Measurements from ENCODE around the gene MTMR6.

Gene MTMR6

DNA sequence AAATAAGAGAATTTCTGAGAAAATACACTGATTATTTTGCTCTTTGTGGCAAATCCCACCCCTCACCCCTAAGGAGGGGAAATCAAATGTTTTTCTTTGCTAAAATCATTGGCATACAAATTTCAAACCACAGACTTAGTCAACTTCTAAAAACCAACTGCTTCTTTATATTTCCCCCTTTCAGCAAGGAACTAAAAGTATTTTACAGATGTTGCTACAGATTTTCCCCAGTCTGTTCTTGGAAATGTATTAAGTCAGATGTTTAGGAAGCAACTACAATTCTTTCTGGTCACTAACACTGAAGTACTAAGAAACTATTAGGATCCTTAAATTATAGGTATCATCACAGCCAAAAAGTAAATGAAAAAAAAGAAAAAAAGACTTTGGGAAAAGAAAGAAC lies 6.9 kb downstream of the MTMR6 start:
- FAIRE-seq (no peak), DNase-seq (ENCODE audit: insufficient read length, low spot score) (no peak)
- TF ChIP-seq, protein P1, sequence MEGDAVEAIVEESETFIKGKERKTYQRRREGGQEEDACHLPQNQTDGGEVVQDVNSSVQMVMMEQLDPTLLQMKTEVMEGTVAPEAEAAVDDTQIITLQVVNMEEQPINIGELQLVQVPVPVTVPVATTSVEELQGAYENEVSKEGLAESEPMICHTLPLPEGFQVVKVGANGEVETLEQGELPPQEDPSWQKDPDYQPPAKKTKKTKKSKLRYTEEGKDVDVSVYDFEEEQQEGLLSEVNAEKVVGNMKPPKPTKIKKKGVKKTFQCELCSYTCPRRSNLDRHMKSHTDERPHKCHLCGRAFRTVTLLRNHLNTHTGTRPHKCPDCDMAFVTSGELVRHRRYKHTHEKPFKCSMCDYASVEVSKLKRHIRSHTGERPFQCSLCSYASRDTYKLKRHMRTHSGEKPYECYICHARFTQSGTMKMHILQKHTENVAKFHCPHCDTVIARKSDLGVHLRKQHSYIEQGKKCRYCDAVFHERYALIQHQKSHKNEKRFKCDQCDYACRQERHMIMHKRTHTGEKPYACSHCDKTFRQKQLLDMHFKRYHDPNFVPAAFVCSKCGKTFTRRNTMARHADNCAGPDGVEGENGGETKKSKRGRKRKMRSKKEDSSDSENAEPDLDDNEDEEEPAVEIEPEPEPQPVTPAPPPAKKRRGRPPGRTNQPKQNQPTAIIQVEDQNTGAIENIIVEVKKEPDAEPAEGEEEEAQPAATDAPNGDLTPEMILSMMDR (IDR thresholded peaks at IDR 0.05; ENCODE audit: insufficient read depth, missing control alignments) = no peak

DNA sequence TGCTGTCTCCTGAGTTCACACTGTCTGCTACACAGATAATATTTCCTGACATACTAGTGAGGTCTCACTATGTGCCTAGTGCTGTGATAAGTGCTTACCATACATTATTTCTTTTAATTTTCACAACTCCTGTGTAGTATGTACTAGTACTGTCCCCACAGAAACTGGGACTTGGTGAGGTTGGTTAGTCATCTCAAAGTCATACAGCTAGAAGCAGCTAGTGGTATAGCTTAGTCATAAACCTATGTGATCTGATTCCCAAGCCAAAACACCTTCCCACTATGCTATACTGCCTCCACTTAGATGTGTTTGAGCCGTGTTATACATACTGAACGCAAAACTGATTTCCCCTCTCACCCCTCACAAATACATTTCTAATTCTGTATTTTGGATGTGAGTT lies 10.5 kb downstream of the MTMR6 start:
- FAIRE-seq (no peak), DNase-seq (ENCODE audit: insufficient read length, low spot score) (no peak)
- TF ChIP-seq, protein P1 (IDR thresholded peaks at IDR 0.05; ENCODE audit: insufficient read depth, missing control alignments) = no peak

DNA sequence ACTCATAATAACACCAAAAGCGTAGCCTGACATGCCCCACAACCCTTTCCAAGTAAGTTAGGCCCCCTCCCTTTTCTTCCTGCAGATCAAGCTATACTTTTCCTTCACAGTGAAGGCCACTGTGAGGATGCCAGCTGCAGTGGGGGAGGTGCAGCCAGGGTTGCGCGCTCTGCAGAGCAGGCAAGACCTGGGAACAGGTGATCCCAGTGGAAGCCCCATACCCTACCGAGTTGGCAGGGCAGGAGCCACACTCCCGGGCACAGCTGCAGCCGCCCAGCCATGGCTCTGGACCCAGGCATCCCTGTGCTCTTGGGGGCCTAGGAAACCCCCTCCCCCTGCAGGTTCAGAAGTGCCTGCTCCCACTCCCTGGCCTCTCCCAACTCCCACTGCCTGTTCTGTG lies 18.7 kb downstream of the MTMR6 start:
- no peak for FAIRE-seq
- no peak for DNase-seq (ENCODE audit: insufficient read length, low spot score)

DNA sequence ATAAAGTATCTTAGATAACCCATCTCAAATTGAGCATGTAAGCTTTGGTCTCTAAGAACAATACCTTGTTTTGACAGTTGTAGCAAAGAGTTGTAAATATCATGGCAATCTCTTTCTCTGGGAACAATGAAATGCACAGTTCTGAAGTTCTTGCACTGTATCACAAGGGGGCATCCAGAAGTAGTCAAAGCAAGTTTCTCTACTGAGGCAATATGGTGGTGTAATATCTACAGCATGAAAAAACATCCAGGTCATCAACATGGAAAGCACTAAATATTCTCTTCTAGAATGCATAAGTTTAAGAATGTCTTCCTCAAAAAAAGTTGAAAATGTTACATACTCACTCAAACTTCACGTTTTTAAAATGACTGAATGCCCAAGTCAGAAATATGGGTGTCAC lies 19.6 kb downstream of the MTMR6 start:
- TF ChIP-seq, protein P1 (IDR thresholded peaks at IDR 0.05; ENCODE audit: insufficient read depth, missing control alignments) = peak; percentile 20
- FAIRE-seq (no peak), DNase-seq (ENCODE audit: insufficient read length, low spot score) (no peak)

More for the DNA sequence above, 18.7 kb downstream of the MTMR6 start:
- TF ChIP-seq, protein P1 (IDR thresholded peaks at IDR 0.05; ENCODE audit: insufficient read depth, missing control alignments) = no peak

DNA sequence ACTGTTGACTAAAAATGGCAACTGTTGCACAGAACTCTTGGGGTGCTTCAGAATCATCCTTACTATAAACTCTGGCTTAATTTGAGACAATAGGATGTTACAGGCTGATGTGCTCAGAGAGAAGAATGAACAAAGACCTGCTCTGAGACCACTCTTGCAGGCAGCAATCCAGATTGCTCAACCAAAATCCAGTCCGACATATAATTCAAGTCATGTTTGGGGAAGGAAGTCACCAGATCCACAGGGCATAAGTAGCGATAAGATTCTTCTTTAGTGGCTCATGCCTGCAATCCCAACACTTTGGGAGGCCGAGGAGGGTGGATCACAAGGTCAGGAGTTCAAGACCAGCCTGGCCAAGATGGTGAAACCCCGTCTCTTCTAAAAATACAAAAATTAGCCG lies 20.6 kb downstream of the MTMR6 start:
- FAIRE-seq (no peak), DNase-seq (ENCODE audit: insufficient read length, low spot score) (no peak)
- TF ChIP-seq, protein P1 (IDR thresholded peaks at IDR 0.05; ENCODE audit: insufficient read depth, missing control alignments) = no peak

DNA sequence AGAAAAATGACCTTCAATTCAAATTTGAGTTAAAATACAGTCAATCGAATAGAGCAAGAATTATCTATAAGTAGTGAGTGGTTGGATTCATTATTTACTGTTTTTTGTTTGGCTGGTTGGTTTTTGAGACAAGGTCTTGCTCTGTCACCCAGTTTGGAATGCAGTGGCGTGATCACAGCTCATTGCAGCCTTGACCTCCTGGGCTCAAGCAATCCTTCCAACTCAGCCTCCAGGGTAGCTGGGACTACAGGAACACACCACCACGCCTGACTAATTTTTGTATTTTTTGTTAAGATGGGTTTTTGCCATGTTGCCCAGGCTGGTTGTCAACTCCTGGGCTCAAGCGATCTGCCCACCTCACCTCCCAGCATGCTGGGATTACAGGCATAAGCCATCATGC lies 25.0 kb downstream of the MTMR6 start:
- no peak for DNase-seq (ENCODE audit: insufficient read length, low spot score)
- FAIRE-seq = no peak

DNA sequence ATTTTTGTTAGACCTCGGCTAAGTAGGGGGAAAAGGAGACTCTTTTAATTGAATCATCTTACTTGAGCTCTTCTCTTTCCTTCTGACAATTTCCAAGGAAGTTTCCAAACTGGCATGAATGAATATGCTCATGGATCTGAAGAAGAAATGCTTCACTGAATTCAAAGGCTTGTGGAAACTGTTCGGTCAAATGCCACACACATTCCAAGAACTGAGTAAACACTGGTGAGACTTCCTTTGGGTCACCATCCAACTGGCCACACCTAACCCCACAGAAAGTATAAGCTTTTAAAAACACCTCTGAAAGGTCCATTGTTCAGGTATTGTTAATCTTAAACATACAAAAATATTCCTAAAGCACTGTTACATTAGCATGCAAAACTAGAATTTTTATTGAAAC lies 33.6 kb downstream of the MTMR6 start:
- TF ChIP-seq, protein P1 (IDR thresholded peaks at IDR 0.05; ENCODE audit: insufficient read depth, missing control alignments) = no peak
- FAIRE-seq (no peak), DNase-seq (ENCODE audit: insufficient read length, low spot score) (no peak)

More for the DNA sequence above, 25.0 kb downstream of the MTMR6 start:
- TF ChIP-seq, protein P1 (IDR thresholded peaks at IDR 0.05; ENCODE audit: insufficient read depth, missing control alignments) = no peak

Data from D721Med (cell line).